Inflammatory macrophage treated with lipopolysaccharide for 4 hours (primary cell): ENCODE measurements around the gene CD40.

Experiments used
- DNase-seq: peaks from one replicate; pipeline ENCODE4 v3.0.0-alpha.2; 2020

CD40 gene

GRCh38 chr20:46123482-46124245 is 5.5 kb downstream of the CD40 start:
- DNase-seq: no peak

DNA sequence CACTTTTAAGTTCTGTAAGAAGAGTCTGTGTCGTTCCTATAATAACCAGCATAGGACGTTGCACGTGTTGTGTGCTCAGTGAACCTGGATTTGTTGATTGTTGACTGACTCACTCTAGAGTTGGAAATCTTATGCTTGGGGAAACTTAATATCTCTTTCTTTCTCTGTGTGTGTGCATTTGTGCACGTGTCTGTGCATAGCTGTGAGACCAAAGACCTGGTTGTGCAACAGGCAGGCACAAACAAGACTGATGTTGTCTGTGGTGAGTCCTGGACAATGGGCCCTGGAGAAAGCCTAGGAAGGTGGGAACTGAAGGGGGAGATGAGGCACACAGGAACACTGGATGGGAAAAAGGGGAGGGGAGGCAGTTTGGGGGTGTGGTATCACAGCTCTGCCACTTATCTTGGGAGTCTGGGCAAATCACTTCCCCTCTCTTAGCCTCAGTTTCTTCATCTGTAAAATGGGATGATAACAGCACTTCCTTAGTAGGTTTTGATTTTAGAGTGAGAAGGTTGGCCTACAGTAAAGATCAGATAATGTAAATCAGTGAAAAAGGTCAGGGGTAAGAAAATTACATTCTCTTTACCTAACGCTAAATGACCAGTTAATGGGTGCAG is 8.4 kb downstream of the CD40 start:
- no peak for DNase-seq

DNA sequence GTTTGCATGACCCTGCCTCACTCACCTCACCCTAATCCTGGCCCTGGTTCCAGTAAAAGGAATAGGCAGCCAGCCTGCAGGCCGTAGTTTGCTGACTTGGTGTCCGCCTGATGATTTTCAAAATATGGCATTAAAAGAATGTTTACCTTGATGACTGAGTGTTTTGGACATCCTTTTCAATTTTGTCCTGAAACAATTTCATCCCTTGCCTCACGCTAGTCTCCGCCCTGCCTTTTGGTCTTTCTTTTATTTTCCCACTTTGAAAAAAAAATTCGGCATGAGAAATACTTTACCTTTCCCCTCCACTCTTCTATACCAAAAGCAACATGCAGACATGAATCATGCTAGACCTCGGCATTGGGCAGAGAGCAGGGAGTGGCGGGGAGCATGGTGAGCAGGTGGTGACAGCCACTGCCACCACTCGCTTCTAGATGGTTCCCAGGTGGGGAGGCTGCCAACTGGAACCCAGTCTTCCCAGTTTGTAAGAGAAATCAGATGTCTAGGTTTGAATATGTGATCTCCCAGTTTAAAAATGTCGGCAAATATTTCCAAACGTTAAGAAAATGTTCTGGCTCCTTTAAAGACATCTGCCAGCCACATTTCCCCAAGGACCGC is 9.4 kb downstream of the CD40 start:
- DNase-seq: no peak

GRCh38 chr20:46128310-46129151 is 10.4 kb downstream of the CD40 start:
- no peak for DNase-seq

DNA sequence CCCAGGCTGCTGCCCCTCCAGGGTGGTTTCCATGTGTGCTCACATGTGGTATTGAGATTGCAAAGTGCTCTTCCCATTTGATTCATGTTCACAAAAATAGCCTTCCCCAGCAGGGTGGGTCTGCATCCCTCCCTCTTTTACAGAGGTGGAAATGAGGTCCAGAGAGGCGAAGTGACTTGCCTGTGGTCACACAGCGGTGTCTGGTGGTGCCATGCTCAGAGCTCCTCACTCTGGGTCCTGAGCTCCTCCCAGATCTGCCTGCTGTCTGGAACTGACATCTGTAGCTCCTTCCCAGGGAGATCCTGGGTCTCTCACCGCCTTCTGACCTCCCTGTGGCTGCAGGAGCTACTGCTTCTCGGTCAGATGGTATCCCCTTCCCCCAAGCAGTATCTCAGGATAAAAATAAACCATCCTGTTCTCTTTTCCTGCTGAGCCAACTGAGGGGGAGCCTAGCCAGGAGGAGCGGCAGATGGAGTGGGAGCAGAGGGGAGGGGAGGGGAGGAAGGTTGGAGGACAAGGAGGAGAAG is 11.9 kb downstream of the CD40 start:
- DNase-seq: peak; percentile 14

DNA sequence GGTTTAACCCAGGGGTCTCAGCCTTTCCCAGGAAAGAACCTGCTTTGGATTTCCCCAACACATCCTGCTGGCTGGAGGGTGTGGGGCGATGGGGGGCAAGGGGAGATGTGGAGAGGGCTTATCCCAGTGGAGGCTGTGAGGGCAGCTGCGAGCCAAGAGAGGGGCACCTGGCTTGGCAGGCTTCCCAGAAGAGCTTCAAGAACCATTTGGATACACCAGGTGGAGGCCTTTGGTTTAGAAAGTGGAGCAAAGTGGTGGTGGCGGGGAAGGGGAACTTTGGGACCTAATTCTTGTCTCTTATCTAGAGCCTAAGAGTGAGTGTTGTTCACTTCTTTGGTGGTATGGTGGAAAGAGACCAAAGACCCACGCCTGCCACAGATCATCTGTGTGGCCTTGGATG is 12.4 kb downstream of the CD40 start:
- peak; percentile 13 for DNase-seq

- no peak for DNase-seq
These were observed 13.3 kb downstream of the CD40 start for GRCh38 chr20:46131396-46131795.

DNA sequence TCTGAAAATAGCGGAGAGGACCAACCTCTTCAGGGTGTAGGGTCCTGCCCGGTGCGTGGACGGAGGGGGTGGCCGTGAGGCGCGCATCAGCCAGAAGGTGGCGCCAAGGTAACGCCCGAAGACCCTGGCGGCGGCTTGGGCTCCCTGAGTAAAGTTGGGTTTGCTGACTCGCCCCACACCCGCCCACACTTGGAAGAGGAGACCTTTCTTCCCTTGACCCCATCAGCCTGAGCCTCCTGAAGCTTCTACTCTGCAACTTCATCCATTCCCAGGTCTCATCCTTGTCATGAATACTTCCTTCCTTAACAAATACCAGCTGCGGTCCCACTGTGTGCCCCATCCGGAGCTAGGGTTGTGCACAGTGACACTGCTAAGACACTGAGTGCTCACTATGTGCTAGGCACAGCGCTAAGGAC is 14.6 kb downstream of the CD40 start:
- peak; percentile 64 for DNase-seq

GRCh38 chr20:46133886-46134654 is 16.0 kb downstream of the CD40 start:
- no peak for DNase-seq

- DNase-seq: no peak
These were observed 16.6 kb downstream of the CD40 start for GRCh38 chr20:46134716-46135115.

GRCh38 chr20:46135856-46136633 is 17.9 kb downstream of the CD40 start:
- DNase-seq: no peak

DNA sequence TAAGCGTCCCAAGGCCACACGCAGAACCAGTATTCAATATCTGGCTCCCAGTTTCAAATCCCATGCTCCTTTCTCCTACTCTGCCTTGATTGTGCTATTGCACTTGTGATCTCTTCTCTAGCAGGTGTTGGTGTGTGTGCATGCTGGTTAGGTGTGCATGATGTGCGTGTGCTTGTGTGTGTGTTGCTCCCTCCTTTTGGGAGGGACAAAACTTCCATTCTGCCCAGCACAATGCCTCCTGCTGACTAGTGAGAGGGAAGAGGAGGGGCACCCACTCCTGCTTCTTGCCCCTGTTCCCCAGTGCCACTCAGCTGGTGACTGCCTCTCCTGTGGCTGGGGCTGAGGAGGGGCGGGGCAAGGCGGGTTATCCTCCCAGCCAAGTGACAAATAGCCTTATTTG is 19.7 kb downstream of the CD40 start:
- no peak for DNase-seq

- no peak for DNase-seq
These were observed 21.3 kb downstream of the CD40 start for GRCh38 chr20:46139266-46139889.

DNA sequence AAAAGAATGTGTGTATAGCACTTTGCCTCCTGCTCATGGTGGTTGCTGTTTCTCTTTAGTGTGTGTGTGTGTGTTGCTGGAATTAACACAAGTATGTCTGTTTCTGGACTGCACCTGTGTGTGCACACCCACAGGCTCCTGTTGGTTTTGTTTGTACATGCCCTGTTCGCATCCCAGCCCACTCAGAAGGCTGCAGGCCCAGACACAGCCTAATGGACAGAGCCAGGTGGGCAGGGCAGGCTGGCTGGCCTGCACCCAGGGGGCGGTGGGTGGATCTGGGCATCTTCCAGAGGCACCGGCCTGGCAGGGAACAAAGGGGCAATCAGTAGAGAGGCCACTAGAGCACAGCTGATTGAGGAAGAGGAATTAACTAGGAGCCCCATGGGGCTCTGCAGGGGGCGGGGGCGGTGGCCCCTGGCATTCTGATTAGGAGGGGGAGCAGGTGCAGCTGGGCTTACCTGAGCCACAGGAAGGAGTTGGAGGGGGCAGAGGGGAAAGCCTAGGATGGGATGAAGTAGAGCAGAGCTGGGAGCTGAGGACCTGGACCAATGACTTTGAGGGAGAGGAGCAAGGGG is 21.9 kb downstream of the CD40 start:
- DNase-seq: no peak

GRCh38 chr20:46142124-46142523 is 24.0 kb downstream of the CD40 start:
- DNase-seq: no peak

GRCh38 chr20:46144432-46145025 is 26.4 kb downstream of the CD40 start:
- DNase-seq: no peak

GRCh38 chr20:46145713-46146112 is 27.6 kb downstream of the CD40 start:
- DNase-seq: no peak

- no peak for DNase-seq
These were observed 30.4 kb downstream of the CD40 start for GRCh38 chr20:46148313-46149208.

- no peak for DNase-seq
These were observed 32.8 kb downstream of the CD40 start for GRCh38 chr20:46150943-46151342.
